ENCODE data around the gene CFP.

DNA sequence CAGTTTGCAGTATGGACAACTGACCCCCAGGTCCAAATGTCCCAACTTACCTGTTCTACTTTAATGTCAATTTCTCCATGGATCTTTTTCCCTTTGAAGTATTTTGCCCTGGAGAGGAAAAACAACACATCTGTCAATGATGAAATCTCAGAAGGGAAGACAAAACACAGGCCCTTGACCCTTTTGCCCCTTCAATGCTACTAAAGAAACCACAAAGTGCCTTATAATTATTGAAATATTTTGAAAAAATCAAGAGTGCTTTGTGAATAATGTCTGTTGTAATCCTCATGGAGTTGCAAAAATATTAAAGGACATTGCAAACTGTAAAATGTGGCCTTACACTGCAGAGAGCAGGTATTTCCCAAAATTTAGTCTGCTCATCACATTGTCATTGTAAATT is 22.6 kb downstream of the CFP start:
- TF ChIP-seq POLR2A (IDR thresholded peaks at IDR 0.05) = no peak
- no peak for TF ChIP-seq EP300 (IDR thresholded peaks at IDR 0.05)
- TF ChIP-seq, protein P1, sequence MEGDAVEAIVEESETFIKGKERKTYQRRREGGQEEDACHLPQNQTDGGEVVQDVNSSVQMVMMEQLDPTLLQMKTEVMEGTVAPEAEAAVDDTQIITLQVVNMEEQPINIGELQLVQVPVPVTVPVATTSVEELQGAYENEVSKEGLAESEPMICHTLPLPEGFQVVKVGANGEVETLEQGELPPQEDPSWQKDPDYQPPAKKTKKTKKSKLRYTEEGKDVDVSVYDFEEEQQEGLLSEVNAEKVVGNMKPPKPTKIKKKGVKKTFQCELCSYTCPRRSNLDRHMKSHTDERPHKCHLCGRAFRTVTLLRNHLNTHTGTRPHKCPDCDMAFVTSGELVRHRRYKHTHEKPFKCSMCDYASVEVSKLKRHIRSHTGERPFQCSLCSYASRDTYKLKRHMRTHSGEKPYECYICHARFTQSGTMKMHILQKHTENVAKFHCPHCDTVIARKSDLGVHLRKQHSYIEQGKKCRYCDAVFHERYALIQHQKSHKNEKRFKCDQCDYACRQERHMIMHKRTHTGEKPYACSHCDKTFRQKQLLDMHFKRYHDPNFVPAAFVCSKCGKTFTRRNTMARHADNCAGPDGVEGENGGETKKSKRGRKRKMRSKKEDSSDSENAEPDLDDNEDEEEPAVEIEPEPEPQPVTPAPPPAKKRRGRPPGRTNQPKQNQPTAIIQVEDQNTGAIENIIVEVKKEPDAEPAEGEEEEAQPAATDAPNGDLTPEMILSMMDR (IDR thresholded peaks at IDR 0.05) = no peak
- no peak for TF ChIP-seq POLR2AphosphoS5 (IDR thresholded peaks at IDR 0.05)
